GM18526 (cell line): ENCODE data around the gene CADPS2.

Experiments
- POLR2A ChIP-seq: IDR thresholded peaks from 3 replicates; pipeline ENCODE4 v1.6.1; 2011; ENCODE audit not compliant: insufficient read length; ENCODE audit errors: extremely low read depth

Gene CADPS2

DNA sequence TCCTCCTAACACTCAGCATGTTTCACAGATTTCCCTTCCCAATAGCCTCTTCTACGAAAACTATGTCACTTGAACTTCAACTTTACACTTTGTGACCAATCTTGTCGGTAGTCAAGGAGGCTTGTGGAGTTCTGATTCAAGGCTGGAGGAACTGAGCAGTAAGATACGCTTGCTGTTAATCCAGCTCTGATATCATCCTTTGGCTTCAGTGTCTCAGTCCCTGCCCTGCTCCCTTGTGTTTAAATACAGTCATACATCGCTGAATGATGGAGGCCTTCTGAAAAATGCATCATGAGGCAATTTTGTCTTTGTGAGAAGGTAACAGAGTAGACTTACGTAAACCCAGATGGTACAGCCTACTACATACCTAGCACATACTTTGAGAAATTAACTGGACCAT is 360.9 kb downstream of the CADPS2 start:
- no peak for TF ChIP-seq POLR2A

DNA sequence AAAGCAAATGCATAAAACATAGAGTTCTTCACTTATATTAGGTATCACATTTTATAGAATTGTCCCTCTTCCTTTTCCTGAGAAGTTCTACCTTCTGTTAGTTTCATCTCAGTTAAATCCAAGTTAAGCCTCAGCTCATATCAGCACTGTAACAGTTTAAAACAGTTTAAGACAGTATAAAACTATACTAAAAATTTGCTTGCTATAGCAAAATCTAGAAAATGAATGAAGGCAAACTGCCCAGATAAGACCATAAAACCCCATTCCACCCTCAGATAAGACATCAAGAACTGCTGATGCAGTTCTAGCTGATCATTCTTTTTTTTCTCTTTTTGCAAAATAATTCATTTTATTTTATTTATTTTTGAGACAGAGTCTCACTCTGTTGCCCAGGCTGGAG is 364.5 kb downstream of the CADPS2 start:
- TF ChIP-seq POLR2A: no peak

DNA sequence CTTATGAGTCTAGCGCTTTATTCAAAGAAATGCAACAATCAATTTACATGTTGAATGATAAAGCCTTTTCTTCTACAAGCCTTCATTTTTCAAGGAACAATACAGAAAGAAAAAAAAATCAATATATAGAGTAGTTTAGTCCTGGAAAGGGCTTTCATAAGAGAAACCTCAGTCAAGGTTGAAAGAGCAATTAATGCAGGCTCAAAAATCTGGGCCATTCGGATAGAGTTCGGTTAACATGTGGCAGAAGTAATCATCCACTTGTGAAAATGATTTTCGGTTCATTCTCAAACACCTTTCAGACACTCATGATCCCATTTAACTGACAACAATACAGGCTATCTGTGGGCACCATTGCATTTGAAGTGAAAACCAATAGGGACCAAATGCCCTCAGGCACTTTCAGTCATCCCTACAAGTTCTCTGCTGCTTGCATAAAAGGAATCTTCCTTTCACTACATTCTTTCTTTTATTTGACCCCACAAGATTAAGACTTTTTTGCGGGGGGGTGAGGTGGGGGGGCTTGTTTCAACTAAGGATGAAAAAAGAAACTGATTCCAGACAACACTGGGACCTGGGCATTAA is 365.2 kb downstream of the CADPS2 start:
- TF ChIP-seq POLR2A: no peak

DNA sequence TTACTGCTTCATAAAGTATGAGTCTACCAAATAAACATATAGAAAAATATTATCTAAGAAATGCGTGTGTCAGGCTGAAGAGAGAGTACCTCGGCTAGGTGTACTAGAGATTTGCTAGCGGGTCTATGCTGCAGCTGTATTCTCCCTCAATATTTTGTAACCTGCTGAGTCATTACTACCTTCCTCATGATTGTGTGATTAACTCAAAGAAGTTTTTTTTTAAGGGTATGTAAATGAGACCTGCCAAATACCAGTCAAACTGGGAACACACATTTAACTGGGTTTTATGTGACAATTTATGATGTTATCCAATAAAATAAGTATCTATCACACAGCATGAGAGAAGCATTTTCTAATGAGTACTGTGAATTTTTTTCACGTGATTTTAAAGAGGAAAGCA is 367.8 kb downstream of the CADPS2 start:
- TF ChIP-seq POLR2A: no peak

DNA sequence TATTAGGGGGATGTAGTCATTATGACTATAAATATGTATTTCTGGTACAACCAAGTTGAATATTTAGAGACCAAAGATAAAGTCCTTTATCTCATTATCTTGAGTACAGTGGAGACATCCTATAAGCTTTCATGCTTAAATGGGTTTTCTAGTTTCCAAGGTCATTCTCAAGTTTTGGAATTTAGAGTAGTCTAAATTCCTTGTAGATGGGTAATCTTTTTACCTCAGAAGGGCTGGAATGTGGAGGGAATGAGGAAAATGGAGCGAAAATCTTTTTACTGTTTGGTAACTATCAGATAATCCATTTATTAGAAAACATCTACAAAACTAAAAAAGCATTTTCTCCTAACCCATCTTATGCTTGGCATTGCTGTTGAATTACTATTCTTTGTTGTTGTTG is 368.7 kb downstream of the CADPS2 start:
- TF ChIP-seq POLR2A: no peak

DNA sequence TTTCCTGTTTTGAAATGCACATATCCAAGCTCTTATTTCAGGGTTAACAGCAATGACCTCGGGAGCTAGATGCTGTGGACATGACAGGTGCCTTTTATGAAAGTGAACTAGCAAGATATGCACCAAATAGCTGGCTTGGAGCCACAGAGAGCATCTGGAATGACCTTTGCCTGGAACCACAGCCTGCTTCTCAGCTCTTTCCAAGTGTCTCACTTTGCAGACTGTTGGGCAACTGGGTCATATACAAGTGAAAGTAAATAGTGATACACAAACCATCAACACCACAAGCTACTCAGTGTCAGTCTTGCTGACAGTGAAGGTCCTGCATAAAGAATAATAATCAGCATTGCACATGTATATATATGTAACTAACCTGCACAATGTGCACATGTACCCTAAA is 370.9 kb downstream of the CADPS2 start:
- TF ChIP-seq POLR2A: no peak

DNA sequence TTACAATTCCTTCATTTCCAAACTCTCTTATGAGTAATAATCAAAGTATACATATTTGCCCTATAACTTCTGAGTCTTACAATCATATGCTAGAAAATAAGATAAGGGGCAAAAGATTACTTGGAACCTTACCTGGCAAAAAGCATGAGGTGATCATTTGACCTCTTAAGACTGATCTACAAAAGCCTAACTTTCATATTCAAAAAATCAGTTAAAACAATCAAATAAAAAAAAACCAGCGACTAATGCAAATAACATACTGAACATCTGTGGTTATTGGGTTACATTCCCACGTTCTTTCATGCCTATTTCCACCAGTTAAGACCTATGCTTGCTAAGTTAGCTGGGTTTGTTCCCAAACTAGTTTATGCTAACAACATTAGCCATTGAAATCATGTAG is 375.0 kb downstream of the CADPS2 start:
- no peak for TF ChIP-seq POLR2A

DNA sequence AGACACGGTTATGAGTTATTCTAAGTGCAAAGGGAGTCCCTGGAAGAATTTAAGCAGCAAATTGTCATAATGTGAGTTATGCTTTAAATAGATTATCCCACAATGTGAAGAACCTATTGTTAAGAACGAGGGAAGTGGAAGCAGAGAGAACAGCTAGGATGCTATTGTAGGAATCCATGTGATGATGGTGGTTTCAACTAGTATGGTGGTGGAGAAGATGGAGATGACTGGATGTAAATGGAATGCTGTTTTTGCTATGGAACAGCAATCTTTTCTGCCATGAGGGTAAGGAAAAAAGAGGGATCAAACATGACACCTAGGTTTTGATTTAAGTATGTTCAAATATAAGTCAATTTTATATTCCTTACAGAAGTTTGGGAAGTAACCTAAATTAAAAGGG is 378.7 kb downstream of the CADPS2 start:
- TF ChIP-seq POLR2A: no peak

DNA sequence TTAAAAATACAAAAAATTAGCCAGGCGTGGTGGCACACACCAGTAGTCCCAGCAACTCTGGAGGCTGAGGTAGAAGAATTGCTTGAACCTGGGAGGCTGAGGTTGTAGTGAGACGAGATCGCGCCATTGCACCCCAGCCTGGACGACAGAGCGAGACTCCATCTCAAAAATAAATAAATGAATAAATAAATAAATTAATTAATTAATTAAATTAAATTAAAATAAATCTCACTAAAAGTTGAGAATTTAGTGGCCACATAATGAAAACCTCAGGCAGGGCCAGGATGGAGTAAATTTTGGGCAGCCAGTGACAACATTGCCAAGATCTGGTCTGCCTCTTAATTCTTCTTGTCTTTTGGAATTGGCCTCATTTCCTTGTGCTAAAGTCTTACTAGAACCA is 394.3 kb downstream of the CADPS2 start:
- TF ChIP-seq POLR2A: no peak

DNA sequence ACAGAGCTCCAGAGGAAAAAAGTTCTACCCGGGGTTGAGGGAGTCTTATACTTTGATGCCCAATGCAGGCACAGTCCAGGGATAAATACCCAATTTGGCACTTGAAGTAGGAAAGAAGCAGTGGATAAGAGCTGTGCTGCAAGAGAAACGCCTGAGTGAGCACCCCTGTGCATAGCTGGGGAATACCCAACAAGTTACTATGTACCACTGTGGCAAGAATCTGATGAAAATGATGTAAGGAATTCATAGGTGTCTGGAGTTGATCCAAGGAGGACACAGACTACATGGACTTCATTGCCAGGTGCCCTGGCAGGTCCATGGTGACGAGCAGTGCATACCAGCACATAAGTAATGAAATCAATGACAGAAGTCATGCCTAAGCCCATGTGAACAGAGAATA is 398.0 kb downstream of the CADPS2 start:
- TF ChIP-seq POLR2A: no peak

DNA sequence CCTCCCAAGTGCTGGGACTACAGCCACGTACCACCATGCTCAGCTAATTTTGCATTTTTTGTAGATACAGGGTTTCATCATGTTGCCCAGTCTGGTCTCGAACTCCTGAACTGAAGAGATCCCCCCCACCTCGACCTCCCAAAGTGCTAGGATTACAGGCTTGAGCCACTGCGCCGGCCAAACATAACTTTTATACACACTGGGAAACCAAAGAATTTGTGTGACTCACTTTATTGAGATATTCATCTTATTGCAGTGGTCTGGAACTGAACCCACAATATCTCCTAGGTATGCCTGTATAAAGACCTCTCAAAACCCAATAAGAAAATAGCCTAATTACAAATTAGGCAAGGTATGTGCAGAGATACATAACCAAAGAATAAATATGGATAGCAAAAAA is 399.1 kb downstream of the CADPS2 start:
- TF ChIP-seq POLR2A: no peak

DNA sequence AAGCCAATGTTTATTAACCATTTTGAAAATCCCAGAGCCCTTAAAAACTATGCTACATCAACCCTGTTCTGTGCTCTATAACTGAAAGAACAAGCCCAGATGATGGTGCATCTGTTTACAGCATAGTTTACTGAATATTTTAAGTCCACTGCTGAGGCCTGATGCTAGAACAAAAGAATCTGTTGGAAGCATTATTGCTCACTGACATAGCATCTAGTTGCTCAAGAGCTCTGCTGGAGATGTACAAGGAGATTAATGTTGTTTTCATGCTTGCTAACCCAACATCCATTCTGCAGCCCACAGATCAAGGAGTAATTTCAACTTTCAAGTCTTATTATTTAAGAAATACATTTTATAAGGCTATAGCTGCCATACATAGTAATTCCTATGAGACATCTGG is 400.4 kb downstream of the CADPS2 start:
- no peak for TF ChIP-seq POLR2A

DNA sequence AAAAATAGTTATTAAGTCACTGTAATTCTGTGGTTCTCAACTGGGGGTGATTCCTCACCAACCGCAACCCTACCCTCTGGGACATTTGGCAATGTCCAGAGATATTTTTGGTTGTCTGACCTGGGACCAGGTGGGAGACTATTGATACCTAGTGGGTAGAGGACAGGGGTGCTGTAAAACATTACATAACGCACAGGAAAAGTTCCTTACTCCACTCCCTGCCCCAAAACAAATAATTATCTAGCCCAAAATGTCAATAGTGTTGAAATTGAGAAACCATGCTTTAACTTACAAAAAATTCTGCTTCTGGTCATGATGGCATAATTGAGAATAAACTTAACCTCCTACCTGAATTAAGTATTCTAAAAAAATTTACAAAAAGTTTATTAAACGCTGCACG is 404.0 kb downstream of the CADPS2 start:
- TF ChIP-seq POLR2A: no peak

DNA sequence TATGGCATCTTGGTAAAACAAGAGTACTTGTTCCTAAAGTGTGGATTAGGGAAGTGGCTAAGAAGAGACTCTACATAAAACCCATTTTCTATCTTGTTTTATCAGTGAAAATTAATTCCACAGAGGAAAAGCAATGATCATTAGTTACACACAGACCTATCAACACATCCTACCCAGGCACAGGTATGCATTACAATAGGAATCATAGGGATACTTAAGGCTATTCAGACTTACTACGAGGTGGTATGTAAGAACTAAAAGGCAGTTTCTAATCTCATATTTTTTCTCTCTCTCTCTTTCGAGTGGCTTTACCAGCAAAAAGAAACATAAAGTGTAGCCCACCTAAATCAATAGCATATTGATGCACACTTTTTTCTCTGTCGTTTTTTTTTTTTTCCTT is 415.4 kb downstream of the CADPS2 start:
- TF ChIP-seq POLR2A: no peak

DNA sequence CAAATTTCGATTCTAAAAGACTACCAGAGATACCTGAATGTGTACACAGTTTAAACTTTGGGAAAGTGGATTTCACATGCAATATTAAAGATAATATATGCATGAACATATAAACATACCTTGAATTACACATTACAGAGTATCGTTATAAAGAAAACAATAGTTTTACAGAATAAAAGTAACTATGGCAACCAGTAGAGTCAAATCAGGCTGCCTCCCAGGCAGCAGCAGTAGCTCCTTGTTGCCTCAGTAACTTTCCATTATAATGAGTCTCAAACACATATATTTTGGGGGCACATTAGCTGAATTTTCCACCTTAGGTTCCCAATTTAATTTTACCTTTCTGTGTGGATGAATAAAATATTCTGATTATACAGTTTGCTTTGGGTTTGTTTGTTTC is 417.3 kb downstream of the CADPS2 start:
- TF ChIP-seq POLR2A: no peak

DNA sequence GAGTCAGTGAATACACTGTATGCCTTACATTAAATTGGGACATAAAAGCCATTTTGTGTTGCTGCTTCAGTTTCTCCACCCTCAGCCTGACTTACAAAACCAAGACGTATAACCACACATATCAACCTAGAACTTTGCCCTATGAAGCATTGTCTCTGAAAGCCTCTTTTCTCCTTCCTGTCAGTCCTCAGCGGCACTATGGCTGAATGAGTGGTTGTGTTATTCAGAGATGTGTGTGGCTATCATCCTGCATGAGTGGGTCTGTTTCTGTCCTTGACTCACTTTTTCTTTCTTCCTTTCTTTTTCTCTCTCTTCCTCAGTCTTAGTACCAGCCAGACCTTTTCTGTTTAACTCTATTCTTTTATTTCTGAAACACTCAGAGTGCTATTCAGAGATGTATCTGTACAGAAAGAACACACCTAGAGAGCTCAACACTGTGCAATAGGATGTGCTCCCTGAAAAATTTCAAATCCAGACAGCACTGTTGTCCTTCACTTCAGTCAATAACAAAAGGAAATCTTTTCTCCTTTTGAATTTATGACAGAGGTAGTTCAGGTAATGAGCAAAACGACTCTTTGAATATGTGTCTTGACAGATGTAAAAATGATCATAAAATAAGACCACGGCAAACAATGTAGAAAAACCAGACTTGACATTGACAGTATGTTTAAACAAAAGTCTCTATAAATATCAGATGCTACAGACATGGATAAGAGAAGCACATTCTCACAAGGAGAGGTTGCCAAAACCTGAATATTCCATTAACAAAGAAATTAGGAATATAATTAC is 418.4 kb downstream of the CADPS2 start:
- TF ChIP-seq POLR2A: no peak

DNA sequence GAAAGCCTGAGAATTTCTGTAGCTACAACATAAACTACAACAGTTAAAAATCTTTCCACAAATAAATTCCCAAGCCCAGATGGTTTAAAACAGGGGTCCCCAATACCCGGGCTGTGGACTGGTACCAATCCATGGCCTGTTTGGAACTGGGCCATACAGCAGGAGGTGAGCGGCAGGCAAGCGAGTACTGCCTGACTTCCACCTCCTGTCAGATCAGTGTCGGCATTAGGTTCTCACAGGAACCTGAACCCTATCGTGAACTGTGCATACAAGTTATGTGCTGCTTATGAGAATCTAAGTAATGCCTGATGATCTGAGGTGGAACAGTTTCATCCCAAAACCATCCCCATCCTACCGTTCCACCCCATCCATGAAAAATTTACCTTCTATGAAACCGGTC is 421.0 kb downstream of the CADPS2 start:
- no peak for TF ChIP-seq POLR2A
